ENCODE measurements around the gene REPS1.

- TF ChIP-seq CTCF (IDR thresholded peaks at IDR 0.05) (no peak), NFIC (IDR thresholded peaks at IDR 0.05; ENCODE audit: borderline replicate concordance) (no peak), EP300 (IDR thresholded peaks at IDR 0.05; ENCODE audit: borderline replicate concordance in 1 of 2, low read depth in 1 of 2, low read length in 1 of 2) (no peak), YY1 (IDR thresholded peaks at IDR 0.05; ENCODE audit: low read depth) (no peak), POLR2AphosphoS5 (IDR thresholded peaks at IDR 0.05; ENCODE audit: low read depth, low read length) (no peak), RAD21 (IDR thresholded peaks at IDR 0.05; ENCODE audit: low read length) (no peak), FOXJ3 (CRISPR knock-in tag; IDR thresholded peaks at IDR 0.05) (no peak), SMC3 (IDR thresholded peaks at IDR 0.05; ENCODE audit: low read depth, low read length) (no peak), RCOR1 (IDR thresholded peaks at IDR 0.05; ENCODE audit: low read length) (no peak), GABPA (IDR thresholded peaks at IDR 0.05; ENCODE audit: low read depth) (no peak)
- TF ChIP-seq, protein P1, sequence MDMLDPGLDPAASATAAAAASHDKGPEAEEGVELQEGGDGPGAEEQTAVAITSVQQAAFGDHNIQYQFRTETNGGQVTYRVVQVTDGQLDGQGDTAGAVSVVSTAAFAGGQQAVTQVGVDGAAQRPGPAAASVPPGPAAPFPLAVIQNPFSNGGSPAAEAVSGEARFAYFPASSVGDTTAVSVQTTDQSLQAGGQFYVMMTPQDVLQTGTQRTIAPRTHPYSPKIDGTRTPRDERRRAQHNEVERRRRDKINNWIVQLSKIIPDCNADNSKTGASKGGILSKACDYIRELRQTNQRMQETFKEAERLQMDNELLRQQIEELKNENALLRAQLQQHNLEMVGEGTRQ (IDR thresholded peaks at IDR 0.05; ENCODE audit: borderline replicate concordance, low read depth, low read length): no peak
These were observed 91.8 kb downstream of the REPS1 start for GRCh38 chr6:138896104-138896756.
